ENCODE measurements around the gene CACNG3.
"Not testable (repeated sequence)": the region's sequence is repeated elsewhere in the genome, so short reads cannot be mapped to it uniquely, and the experiment has no call there.

DNA sequence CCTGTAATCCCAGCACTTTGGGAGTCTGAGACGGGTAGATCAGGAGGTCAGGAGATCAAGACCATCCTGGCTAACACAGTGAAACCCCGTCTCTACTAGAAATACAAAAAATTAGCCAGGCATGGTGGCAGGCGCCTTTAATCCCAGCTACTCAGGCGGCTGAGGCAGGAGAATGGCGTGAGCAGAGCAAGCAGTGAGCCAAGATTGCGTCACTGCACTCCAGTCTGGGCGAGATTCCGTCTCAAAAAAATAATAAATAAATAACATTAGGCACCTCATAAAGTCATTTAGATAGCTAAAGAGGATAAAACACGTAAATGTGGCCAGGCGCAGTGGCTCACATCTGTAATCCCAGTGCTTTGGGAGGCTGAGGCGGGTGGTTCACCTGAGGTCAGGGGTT, 87.7 kb downstream of the CACNG3 start:
- TF ChIP-seq, protein P1, sequence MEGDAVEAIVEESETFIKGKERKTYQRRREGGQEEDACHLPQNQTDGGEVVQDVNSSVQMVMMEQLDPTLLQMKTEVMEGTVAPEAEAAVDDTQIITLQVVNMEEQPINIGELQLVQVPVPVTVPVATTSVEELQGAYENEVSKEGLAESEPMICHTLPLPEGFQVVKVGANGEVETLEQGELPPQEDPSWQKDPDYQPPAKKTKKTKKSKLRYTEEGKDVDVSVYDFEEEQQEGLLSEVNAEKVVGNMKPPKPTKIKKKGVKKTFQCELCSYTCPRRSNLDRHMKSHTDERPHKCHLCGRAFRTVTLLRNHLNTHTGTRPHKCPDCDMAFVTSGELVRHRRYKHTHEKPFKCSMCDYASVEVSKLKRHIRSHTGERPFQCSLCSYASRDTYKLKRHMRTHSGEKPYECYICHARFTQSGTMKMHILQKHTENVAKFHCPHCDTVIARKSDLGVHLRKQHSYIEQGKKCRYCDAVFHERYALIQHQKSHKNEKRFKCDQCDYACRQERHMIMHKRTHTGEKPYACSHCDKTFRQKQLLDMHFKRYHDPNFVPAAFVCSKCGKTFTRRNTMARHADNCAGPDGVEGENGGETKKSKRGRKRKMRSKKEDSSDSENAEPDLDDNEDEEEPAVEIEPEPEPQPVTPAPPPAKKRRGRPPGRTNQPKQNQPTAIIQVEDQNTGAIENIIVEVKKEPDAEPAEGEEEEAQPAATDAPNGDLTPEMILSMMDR (IDR thresholded peaks at IDR 0.05): not testable (repeated sequence)
- not testable (repeated sequence) for TF ChIP-seq POLR2A (IDR thresholded peaks at IDR 0.05)

Data from heart left ventricle (tissue), 13 donors.